Measurements from ENCODE around the gene PHF2. TPM values are rescaled to one million over a fixed set of nuclear protein-coding genes. Genes with fewer than 3 reads are reported as not detected.

PHF2 gene
- polyA plus RNA-seq, 1 of the 3 experiments (the other 2 are of a cell fraction), result 11.2 TPM

DNA sequence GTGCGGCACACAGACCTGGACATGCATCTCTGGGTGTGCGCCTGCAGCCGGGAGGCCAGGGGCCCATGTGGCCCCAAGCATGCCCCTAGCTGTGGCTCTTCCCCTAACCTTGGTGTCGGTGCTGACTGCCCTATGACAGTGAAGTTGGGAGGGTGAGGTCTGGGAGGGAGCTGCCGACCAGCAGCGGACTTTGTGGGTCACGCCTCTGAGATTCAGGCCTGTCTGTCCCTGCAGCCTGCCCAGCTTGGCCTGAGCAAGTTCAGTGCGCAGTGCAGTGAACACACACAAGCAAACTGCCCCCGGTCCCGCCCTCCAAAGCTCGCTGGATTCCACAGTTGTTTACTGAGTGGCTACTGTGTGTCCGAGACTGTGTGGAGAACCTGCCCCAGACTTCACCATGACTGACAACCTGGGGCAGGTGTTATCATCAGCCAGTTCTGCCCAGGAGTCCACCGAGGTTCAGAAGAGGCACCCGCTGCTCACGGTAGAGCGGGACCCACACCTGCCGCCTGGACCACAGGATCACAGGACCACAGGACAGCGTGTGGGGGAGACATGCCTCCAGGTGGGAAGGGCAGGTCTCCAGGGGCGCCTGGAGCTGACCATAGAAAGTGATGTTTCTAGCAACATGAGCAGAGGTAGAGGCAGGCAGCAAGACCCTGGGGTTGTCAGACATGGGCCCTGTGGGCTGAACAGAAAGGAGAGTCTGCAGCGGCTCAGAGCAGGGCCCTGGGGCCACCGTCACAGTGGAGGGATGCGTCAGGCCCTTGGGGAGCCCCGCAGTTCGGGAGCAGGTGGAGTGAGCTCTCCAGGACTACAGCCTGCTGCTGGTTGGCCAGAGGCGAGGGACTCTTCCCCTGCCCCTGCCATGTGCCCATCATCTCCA lies 105.1 kb downstream of the PHF2 start (continued):
- TF ChIP-seq, protein P1, sequence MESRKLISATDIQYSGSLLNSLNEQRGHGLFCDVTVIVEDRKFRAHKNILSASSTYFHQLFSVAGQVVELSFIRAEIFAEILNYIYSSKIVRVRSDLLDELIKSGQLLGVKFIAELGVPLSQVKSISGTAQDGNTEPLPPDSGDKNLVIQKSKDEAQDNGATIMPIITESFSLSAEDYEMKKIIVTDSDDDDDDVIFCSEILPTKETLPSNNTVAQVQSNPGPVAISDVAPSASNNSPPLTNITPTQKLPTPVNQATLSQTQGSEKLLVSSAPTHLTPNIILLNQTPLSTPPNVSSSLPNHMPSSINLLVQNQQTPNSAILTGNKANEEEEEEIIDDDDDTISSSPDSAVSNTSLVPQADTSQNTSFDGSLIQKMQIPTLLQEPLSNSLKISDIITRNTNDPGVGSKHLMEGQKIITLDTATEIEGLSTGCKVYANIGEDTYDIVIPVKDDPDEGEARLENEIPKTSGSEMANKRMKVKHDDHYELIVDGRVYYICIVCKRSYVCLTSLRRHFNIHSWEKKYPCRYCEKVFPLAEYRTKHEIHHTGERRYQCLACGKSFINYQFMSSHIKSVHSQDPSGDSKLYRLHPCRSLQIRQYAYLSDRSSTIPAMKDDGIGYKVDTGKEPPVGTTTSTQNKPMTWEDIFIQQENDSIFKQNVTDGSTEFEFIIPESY (IDR thresholded peaks at IDR 0.05; ENCODE audit: borderline replicate concordance, low read depth), result no peak

DNA sequence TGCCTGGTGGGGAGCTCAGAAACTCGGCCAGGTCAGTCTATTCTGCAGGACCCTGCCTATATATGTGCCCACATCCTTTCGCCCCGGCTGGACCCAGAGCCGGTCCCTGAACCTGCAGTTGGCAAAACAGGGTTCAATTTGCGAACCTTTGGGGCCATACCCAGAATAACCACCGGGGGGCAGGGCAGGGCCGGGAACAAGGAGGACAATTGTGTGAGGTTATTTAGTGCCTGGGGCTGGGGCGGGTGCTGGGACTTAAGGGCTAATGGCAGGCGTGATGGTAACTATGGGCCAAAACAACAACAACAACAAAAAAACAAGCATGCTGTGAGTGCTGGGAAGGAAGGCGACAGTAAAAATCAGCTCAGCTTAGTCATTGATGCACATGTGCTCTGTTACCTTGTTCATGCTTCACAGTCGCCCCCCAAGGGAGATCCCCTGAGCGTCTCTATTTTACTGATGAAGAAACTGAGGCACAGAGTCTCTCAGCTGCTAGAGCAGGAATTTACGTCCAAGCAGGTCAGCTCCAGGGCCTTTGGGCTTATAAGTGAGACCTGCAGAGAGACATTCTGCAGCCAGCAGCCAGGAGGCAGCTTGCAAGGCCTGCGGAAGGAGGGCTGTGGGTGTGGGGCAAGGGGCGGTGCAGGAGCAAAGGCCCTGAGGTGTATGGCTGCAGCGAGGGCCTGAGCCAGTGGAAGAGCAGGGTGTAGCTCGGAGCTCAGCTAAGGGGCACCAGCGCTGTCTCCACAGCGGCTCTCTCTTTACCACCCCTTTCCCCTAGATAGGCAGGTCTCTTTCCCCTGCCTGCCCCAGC lies 106.0 kb downstream of the PHF2 start:
- Histone ChIP-seq H3K27ac (ENCODE audit: low read depth in 2 of 2, low read length in 1 of 2) (no peak overlapping the region), H3K4me2 (no peak overlapping the region), H3K36me3 (replicated peaks in 1 of 2; ENCODE audit: control insufficient read depth in 1 of 2, insufficient read depth in 2 of 2, low read length in 1 of 2) (peaks cover 0 to 6% of the 10 kb centered on the region in 2 experiments), H2AFZ (ENCODE audit: low read depth) (no peak overlapping the region), H3K4me3 (ENCODE audit: low read depth in 2 of 2, low read length in 1 of 2) (no peak overlapping the region), H3F3A (replicated peaks; ENCODE audit: insufficient read depth) (peaks cover 3% of the 10 kb centered on the region), H3K9me2 (no peaks in the 10 kb centered on the region), H3K79me2 (ENCODE audit: insufficient read depth) (no peaks in the 10 kb centered on the region), H3K9me3 (no peaks in the 10 kb centered on the region), H3K9ac (no peak overlapping the region), H4K20me1 (ENCODE audit: insufficient read depth) (no peaks in the 10 kb centered on the region), H3K4me1 (ENCODE audit: control insufficient read depth in 1 of 2, insufficient read depth in 2 of 2, low read depth in 1 of 2, low read length in 1 of 2) (peaks cover 0 to 4% of the 10 kb centered on the region in 2 experiments; a peak in 1 of 4 replicates), H3K27me3 (ENCODE audit: insufficient read depth) (no peaks in the 10 kb centered on the region)
- TF ChIP-seq, protein P2, sequence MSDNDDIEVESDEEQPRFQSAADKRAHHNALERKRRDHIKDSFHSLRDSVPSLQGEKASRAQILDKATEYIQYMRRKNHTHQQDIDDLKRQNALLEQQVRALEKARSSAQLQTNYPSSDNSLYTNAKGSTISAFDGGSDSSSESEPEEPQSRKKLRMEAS (IDR thresholded peaks at IDR 0.05; ENCODE audit: low read depth), result no peak
- TF ChIP-seq, protein P3, sequence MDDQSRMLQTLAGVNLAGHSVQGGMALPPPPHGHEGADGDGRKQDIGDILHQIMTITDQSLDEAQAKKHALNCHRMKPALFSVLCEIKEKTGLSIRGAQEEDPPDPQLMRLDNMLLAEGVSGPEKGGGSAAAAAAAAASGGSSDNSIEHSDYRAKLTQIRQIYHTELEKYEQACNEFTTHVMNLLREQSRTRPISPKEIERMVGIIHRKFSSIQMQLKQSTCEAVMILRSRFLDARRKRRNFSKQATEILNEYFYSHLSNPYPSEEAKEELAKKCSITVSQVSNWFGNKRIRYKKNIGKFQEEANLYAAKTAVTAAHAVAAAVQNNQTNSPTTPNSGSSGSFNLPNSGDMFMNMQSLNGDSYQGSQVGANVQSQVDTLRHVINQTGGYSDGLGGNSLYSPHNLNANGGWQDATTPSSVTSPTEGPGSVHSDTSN (IDR thresholded peaks at IDR 0.05), result no peak
- TF ChIP-seq SMC3 (IDR thresholded peaks at IDR 0.05; ENCODE audit: low read depth, low read length) (peak; percentile 57), TAF1 (IDR thresholded peaks at IDR 0.05; ENCODE audit: borderline replicate concordance, low read depth, low read length) (no peak), RAD21 (IDR thresholded peaks at IDR 0.05; ENCODE audit: low read length) (peak; percentile 82), TCF12 (IDR thresholded peaks at IDR 0.05) (no peak)
- TF ChIP-seq, protein P4, sequence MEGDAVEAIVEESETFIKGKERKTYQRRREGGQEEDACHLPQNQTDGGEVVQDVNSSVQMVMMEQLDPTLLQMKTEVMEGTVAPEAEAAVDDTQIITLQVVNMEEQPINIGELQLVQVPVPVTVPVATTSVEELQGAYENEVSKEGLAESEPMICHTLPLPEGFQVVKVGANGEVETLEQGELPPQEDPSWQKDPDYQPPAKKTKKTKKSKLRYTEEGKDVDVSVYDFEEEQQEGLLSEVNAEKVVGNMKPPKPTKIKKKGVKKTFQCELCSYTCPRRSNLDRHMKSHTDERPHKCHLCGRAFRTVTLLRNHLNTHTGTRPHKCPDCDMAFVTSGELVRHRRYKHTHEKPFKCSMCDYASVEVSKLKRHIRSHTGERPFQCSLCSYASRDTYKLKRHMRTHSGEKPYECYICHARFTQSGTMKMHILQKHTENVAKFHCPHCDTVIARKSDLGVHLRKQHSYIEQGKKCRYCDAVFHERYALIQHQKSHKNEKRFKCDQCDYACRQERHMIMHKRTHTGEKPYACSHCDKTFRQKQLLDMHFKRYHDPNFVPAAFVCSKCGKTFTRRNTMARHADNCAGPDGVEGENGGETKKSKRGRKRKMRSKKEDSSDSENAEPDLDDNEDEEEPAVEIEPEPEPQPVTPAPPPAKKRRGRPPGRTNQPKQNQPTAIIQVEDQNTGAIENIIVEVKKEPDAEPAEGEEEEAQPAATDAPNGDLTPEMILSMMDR (IDR thresholded peaks at IDR 0.05), result peak; percentile 81
- DNase-seq, result peak; percentile 85
- ChIA-PET POLR2A (no interaction called here), CTCF (interaction anchor here (0.7 to 6.3 kb wide), 45 partner anchors 8 to 547 kb away, joined by 3 to 126 read pairs (median 4); no protein-coding TSS in a partner anchor)
- WGBS (ENCODE audit: low lambda C conversion rate), result 26% methylated on average over 13 of the region's 19 CpGs

Data from SK-N-SH (cell line).